ENCODE results near the gene LGALS4. TPM values are rescaled to one million over a fixed set of nuclear protein-coding genes. Genes with fewer than 3 reads are reported as not detected.
A peak's percentile ranks its signal among the peaks of the same experiment; 100 is the strongest.
"Not testable (repeated sequence)": the region's sequence is repeated elsewhere in the genome, so short reads cannot be mapped to it uniquely, and the experiment has no call there.

Gene LGALS4
- total and polyA plus RNA-seq, 2 experiments from 2014 or later: 0.19 TPM; not detected in 1

DNA sequence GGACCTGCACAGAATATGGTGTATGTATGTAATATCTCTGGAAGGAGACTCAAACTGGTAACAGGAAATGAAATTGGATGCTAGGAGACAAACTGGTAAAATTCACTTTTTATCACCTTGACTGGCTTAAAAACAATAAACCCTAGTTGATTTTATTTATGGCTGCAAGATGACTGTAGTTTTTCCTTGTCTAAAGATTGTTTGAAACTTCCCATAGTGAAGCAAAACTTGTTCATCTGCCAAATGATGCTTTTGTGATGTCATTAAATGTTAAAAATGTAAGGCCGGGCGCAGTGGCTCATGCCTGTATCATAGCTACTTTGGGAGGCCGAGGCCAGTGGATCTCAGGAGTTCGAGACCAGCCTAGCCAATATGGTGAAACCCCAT, 21.4 kb upstream of the LGALS4 start:
- DNase-seq: no peak
- H3K4me1 ChIP-seq (ENCODE audit: insufficient read depth): peaks cover 34% of the 10 kb centered on the region

GRCh38 chr19:38833092-38833425, 20.3 kb upstream of the LGALS4 start:
- Histone ChIP-seq H3K79me2 (ENCODE audit: insufficient read depth) (0 out of 2 replicates have a peak, but pooled peaks cover 6% of the 10 kb centered on the region), H3F3A (ENCODE audit: insufficient read depth) (peaks cover 73% of the 10 kb centered on the region), H4K20me1 (ENCODE audit: insufficient read depth) (no peaks in the 10 kb centered on the region), H3K27me3 (replicated peaks; ENCODE audit: insufficient read depth) (no peaks in the 10 kb centered on the region), H3K4me2 (ENCODE audit: unreplicated experiment) (no peak overlapping the region), H2AFZ (no peak overlapping the region), H3K9me3 (ENCODE audit: low read depth) (no peaks in the 10 kb centered on the region), H3K4me3 (no peak overlapping the region), H3K9me2 (ENCODE audit: insufficient read depth) (no peaks in the 10 kb centered on the region), H3K27ac (no peak overlapping the region), H3K9ac (no peak overlapping the region), H3K36me3 (ENCODE audit: low read depth) (peaks cover 23% of the 10 kb centered on the region), H3K4me1 (ENCODE audit: insufficient read depth) (peaks cover 36% of the 10 kb centered on the region)
- TF ChIP-seq EZH2phosphoT487 (IDR thresholded peaks at IDR 0.05; ENCODE audit: insufficient read depth, low read depth) (no peak), EZH2 (IDR thresholded peaks at IDR 0.05; ENCODE audit: insufficient read depth, poor library complexity, severe bottlenecking) (no peak)
- no peak for DNase-seq
- in situ Hi-C loops (cut with MboI): no loop called here
- WGBS, 2 experiments (ENCODE audit: low coverage in 1 of 2, low lambda C conversion rate in 2 of 2, missing lambda C conversion rate in 2 of 2): 93 to 96% methylated on average over 7 of the region's 7 CpGs

More for the DNA sequence above, 21.4 kb upstream of the LGALS4 start:
- in situ Hi-C loops (cut with MboI): no loop called here
- peaks cover 29% of the 10 kb centered on the region for H3K36me3 ChIP-seq (ENCODE audit: low read depth)
- H3K4me2 ChIP-seq (ENCODE audit: unreplicated experiment): no peak overlapping the region
- 96 to 97% methylated on average over 4 of the region's 4 CpGs for WGBS, 2 experiments (ENCODE audit: low coverage in 1 of 2, low lambda C conversion rate in 2 of 2, missing lambda C conversion rate in 2 of 2)
- H3F3A ChIP-seq (ENCODE audit: insufficient read depth): peaks cover 83% of the 10 kb centered on the region
- H4K20me1 ChIP-seq (ENCODE audit: insufficient read depth): no peaks in the 10 kb centered on the region
- H3K27me3 ChIP-seq (replicated peaks; ENCODE audit: insufficient read depth): no peaks in the 10 kb centered on the region
- no peak overlapping the region for H2AFZ ChIP-seq
- H3K4me3 ChIP-seq: no peak overlapping the region
- H3K27ac ChIP-seq: no peak overlapping the region
- no peaks in the 10 kb centered on the region for H3K9me3 ChIP-seq (ENCODE audit: low read depth)
- TF ChIP-seq EZH2 (IDR thresholded peaks at IDR 0.05; ENCODE audit: insufficient read depth, poor library complexity, severe bottlenecking) (no peak), EZH2phosphoT487 (IDR thresholded peaks at IDR 0.05; ENCODE audit: insufficient read depth, low read depth) (no peak)
- H3K9ac ChIP-seq: no peak overlapping the region
- no peaks in the 10 kb centered on the region for H3K9me2 ChIP-seq (ENCODE audit: insufficient read depth)
- H3K79me2 ChIP-seq (ENCODE audit: insufficient read depth): peaks cover 5% of the 10 kb centered on the region; the same call in 1 of the 2 replicates

GRCh38 chr19:38831142-38831605, 18.4 kb upstream of the LGALS4 start:
- H3K4me1 ChIP-seq (ENCODE audit: insufficient read depth): peaks cover 36% of the 10 kb centered on the region
- TF ChIP-seq EZH2 (IDR thresholded peaks at IDR 0.05; ENCODE audit: insufficient read depth, poor library complexity, severe bottlenecking) (no peak), EZH2phosphoT487 (IDR thresholded peaks at IDR 0.05; ENCODE audit: insufficient read depth, low read depth) (no peak)
- no peaks in the 10 kb centered on the region for H4K20me1 ChIP-seq (ENCODE audit: insufficient read depth)
- peak; percentile 96 for DNase-seq
- H3K9me2 ChIP-seq (ENCODE audit: insufficient read depth): no peaks in the 10 kb centered on the region
- 1 to 2% methylated on average over 13 to 16 of the region's 16 CpGs for WGBS, 2 experiments (ENCODE audit: low coverage in 1 of 2, low lambda C conversion rate in 2 of 2, missing lambda C conversion rate in 2 of 2)
- H3K4me2 ChIP-seq (ENCODE audit: unreplicated experiment): peak overlapping the region; percentile 87
- peak overlapping the region; percentile 72 for H3K4me3 ChIP-seq
- 0 out of 2 replicates have a peak, but pooled peaks cover 6% of the 10 kb centered on the region for H3K79me2 ChIP-seq (ENCODE audit: insufficient read depth)
- peak overlapping the region; percentile 87 for H3K9ac ChIP-seq
- peak overlapping the region; percentile 94 for H3K27ac ChIP-seq
- H3K36me3 ChIP-seq (ENCODE audit: low read depth): peaks cover 7% of the 10 kb centered on the region; the same call in 1 of the 2 replicates
- H3F3A ChIP-seq (ENCODE audit: insufficient read depth): peaks cover 54% of the 10 kb centered on the region
- no peaks in the 10 kb centered on the region for H3K27me3 ChIP-seq (replicated peaks; ENCODE audit: insufficient read depth)
- in situ Hi-C loops (cut with MboI): no loop called here
- H2AFZ ChIP-seq: peak overlapping the region; percentile 82
- H3K9me3 ChIP-seq (ENCODE audit: low read depth): no peaks in the 10 kb centered on the region

DNA sequence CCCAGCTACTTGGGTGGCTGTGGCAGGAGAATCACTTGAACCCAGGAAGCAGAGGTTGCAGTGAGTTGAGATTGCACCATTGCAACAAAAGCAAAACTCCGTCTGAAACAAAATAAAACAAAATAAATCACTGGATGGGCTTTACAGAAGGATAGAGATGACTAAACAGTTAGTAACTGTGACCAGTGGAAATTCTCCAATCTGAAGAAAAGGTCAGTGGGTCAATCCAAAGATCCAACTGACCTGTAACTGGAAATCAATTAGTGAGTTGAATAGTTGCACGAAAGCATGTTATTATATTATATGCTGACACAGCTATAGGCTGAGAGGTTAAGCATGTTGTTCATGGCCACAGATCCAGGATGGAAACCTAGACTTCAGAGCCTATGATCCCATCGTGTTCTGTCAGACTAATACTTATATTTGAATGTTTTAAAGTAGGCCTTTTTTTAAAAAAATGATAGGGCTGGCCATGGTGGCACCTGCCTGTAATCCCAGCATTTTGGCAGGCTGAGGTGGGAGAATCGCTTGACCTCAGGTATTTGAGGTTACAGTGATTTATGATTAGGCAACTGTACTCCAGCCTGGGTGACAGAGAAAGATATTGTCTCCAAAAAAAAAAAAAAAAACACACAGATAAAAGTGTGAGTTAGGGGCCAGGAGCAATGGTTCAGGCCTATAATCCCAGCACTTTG, 17.4 kb upstream of the LGALS4 start:
- no peaks in the 10 kb centered on the region for H3K36me3 ChIP-seq (ENCODE audit: low read depth)
- H3K79me2 ChIP-seq (ENCODE audit: insufficient read depth): 0 out of 2 replicates have a peak, but pooled peaks cover 6% of the 10 kb centered on the region
- H3K27ac ChIP-seq: peak overlapping the region; percentile 94
- no peaks in the 10 kb centered on the region for H3K27me3 ChIP-seq (replicated peaks; ENCODE audit: insufficient read depth)
- peaks cover 28% of the 10 kb centered on the region for H3K4me1 ChIP-seq (ENCODE audit: insufficient read depth)
- H3K4me2 ChIP-seq (ENCODE audit: unreplicated experiment): peak overlapping the region; percentile 87
- H4K20me1 ChIP-seq (ENCODE audit: insufficient read depth): no peaks in the 10 kb centered on the region
- no peaks in the 10 kb centered on the region for H3K9me2 ChIP-seq (ENCODE audit: insufficient read depth)
- no peak overlapping the region for H3K4me3 ChIP-seq
- peak overlapping the region; percentile 87; the same call in 1 of the 2 replicates for H3K9ac ChIP-seq
- WGBS, 2 experiments (ENCODE audit: low coverage in 1 of 2, low lambda C conversion rate in 2 of 2, missing lambda C conversion rate in 2 of 2): 44 to 49% methylated on average over 4 of the region's 4 CpGs
- no peak overlapping the region for H2AFZ ChIP-seq
- peaks cover 44% of the 10 kb centered on the region for H3F3A ChIP-seq (ENCODE audit: insufficient read depth)
- H3K9me3 ChIP-seq (ENCODE audit: low read depth): no peaks in the 10 kb centered on the region
- peak; percentile 79 for DNase-seq
- TF ChIP-seq EZH2phosphoT487 (IDR thresholded peaks at IDR 0.05; ENCODE audit: insufficient read depth, low read depth): no peak
- TF ChIP-seq EZH2 (IDR thresholded peaks at IDR 0.05; ENCODE audit: insufficient read depth, poor library complexity, severe bottlenecking): no peak
- in situ Hi-C loops (cut with MboI): no loop called here

DNA sequence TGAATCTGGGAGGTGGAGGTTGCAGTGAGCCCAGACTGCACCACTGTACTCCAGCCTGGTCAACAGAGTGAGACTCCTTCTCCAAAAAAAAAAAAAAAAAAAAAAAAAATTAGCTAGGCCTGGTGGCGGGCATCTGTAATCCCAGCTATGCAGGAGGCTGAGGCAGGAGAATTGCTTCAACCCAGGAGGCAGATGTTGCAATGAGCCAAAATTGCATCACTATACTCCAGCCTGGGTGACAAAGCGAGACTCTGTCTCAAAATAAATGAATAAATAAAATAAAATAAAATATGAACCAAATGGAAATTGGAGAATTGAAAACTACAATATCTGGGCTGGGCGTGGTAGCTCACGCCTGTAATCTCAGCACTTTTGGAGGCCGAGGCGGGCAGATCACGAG, 16.5 kb upstream of the LGALS4 start:
- H3K36me3 ChIP-seq (ENCODE audit: low read depth); in situ Hi-C loops (cut with MboI); H3K4me3 ChIP-seq; H3K4me2 ChIP-seq (ENCODE audit: unreplicated experiment); H4K20me1 ChIP-seq (ENCODE audit: insufficient read depth); H3K9me2 ChIP-seq (ENCODE audit: insufficient read depth); H2AFZ ChIP-seq; H3K79me2 ChIP-seq (ENCODE audit: insufficient read depth); H3K9me3 ChIP-seq (ENCODE audit: low read depth); H3K27me3 ChIP-seq (replicated peaks; ENCODE audit: insufficient read depth): not testable (repeated sequence)
- Histone ChIP-seq H3K4me1 (ENCODE audit: insufficient read depth) (peaks cover 28% of the 10 kb centered on the region), H3K27ac (peak overlapping the region; percentile 94), H3K9ac (peak overlapping the region; percentile 41; the same call in 1 of the 2 replicates), H3F3A (ENCODE audit: insufficient read depth) (peaks cover 34% of the 10 kb centered on the region)
- 89 to 91% methylated on average over 7 of the region's 7 CpGs for WGBS, 2 experiments (ENCODE audit: low coverage in 1 of 2, low lambda C conversion rate in 2 of 2, missing lambda C conversion rate in 2 of 2)
- peak; percentile 42 for DNase-seq
